ENCODE results near the gene USP40.

The USP40 gene

GRCh38 chr2:233546774-233547173 is 19.8 kb downstream of the USP40 start:
- no peak for TF ChIP-seq CTCF (IDR thresholded peaks at IDR 0.05; ENCODE audit: insufficient read depth, low read length, poor library complexity, severe bottlenecking)
- H3K36me3 ChIP-seq (ENCODE audit: control insufficient read depth, insufficient read depth, low read length) = peaks cover 2% of the 10 kb centered on the region
- no peak overlapping the region for H3K4me3 ChIP-seq (replicated peaks; ENCODE audit: low read depth, low read length)
- H3K27me3 ChIP-seq (replicated peaks; ENCODE audit: control insufficient read depth, insufficient read depth, low read length) = no peaks in the 10 kb centered on the region
- DNase-seq (ENCODE audit: extremely low read depth, insufficient read length) = no peak

GRCh38 chr2:233546101-233546500 is 20.5 kb downstream of the USP40 start:
- Histone ChIP-seq H3K4me3 (replicated peaks; ENCODE audit: low read depth, low read length) (no peak overlapping the region), H3K36me3 (ENCODE audit: control insufficient read depth, insufficient read depth, low read length) (peaks cover 2% of the 10 kb centered on the region), H3K27me3 (replicated peaks; ENCODE audit: control insufficient read depth, insufficient read depth, low read length) (no peaks in the 10 kb centered on the region)
- TF ChIP-seq CTCF (IDR thresholded peaks at IDR 0.05; ENCODE audit: insufficient read depth, low read length, poor library complexity, severe bottlenecking) = no peak
- DNase-seq (ENCODE audit: extremely low read depth, insufficient read length) = no peak

- no peak for TF ChIP-seq CTCF (IDR thresholded peaks at IDR 0.05; ENCODE audit: insufficient read depth, low read length, poor library complexity, severe bottlenecking)
- Histone ChIP-seq H3K4me3 (replicated peaks; ENCODE audit: low read depth, low read length) (no peak overlapping the region), H3K36me3 (ENCODE audit: control insufficient read depth, insufficient read depth, low read length) (peaks cover 2% of the 10 kb centered on the region), H3K27me3 (replicated peaks; ENCODE audit: control insufficient read depth, insufficient read depth, low read length) (no peaks in the 10 kb centered on the region)
- no peak for DNase-seq (ENCODE audit: extremely low read depth, insufficient read length)
These were observed 22.4 kb downstream of the USP40 start for GRCh38 chr2:233544200-233544610.

GRCh38 chr2:233542507-233542906 is 24.1 kb downstream of the USP40 start:
- Histone ChIP-seq H3K4me3 (replicated peaks; ENCODE audit: low read depth, low read length) (no peak overlapping the region), H3K36me3 (ENCODE audit: control insufficient read depth, insufficient read depth, low read length) (peaks cover 2% of the 10 kb centered on the region), H3K27me3 (replicated peaks; ENCODE audit: control insufficient read depth, insufficient read depth, low read length) (no peaks in the 10 kb centered on the region)
- no peak for DNase-seq (ENCODE audit: extremely low read depth, insufficient read length)
- no peak for TF ChIP-seq CTCF (IDR thresholded peaks at IDR 0.05; ENCODE audit: insufficient read depth, low read length, poor library complexity, severe bottlenecking)

- Histone ChIP-seq H3K4me3 (replicated peaks; ENCODE audit: low read depth, low read length) (no peak overlapping the region), H3K27me3 (replicated peaks; ENCODE audit: control insufficient read depth, insufficient read depth, low read length) (no peaks in the 10 kb centered on the region), H3K36me3 (ENCODE audit: control insufficient read depth, insufficient read depth, low read length) (no peaks in the 10 kb centered on the region; the same call in none of the 2 replicates)
- DNase-seq (ENCODE audit: extremely low read depth, insufficient read length) = no peak
- no peak for TF ChIP-seq CTCF (IDR thresholded peaks at IDR 0.05; ENCODE audit: insufficient read depth, low read length, poor library complexity, severe bottlenecking)
These were observed 27.8 kb downstream of the USP40 start for GRCh38 chr2:233538741-233539140.

GRCh38 chr2:233535271-233535670 is 31.3 kb downstream of the USP40 start:
- no peaks in the 10 kb centered on the region for H3K27me3 ChIP-seq (replicated peaks; ENCODE audit: control insufficient read depth, insufficient read depth, low read length)
- H3K36me3 ChIP-seq (ENCODE audit: control insufficient read depth, insufficient read depth, low read length) = no peaks in the 10 kb centered on the region; the same call in none of the 2 replicates
- no peak for DNase-seq (ENCODE audit: extremely low read depth, insufficient read length)
- H3K4me3 ChIP-seq (replicated peaks; ENCODE audit: low read depth, low read length) = no peak overlapping the region
- TF ChIP-seq CTCF (IDR thresholded peaks at IDR 0.05; ENCODE audit: insufficient read depth, low read length, poor library complexity, severe bottlenecking) = no peak
